ENCODE results near the gene CACHD1. TPM values are rescaled to one million over a fixed set of nuclear protein-coding genes. Genes with fewer than 3 reads are reported as not detected.

Gene CACHD1
- total and polyA plus RNA-seq, 9 of the 15 experiments (the other 6 are each of a cell fraction or from before 2014, with no cell fraction given) = 0.07 TPM; not detected in 8

DNA sequence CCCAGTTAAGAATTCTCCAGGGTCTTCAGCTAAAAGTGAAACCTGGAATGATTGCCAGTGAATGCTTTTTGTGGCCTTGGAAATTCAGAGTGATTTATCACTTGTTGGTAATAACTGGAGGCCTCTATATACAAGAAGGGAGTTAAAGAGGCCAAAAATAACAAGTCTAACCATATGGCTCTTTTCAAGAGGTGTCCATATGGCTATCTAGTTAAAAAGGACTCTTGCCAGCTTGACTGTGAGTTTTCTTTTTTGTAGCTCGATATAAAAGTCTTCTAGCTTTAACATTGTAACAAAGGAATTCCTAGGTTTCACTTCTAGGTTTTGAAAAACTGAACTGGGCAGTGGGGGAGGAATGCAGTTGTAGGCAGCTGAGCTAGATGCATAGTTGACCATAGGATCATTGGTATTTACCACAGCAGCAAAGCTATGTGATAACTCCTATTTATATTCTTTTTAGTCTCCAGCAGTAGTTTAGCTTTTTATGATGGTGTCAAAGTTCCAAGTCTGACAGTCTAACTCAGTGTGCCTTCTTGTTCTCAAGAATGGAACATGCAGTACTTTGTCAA, 44.4 kb downstream of the CACHD1 start (continued):
- TF ChIP-seq, protein P1, sequence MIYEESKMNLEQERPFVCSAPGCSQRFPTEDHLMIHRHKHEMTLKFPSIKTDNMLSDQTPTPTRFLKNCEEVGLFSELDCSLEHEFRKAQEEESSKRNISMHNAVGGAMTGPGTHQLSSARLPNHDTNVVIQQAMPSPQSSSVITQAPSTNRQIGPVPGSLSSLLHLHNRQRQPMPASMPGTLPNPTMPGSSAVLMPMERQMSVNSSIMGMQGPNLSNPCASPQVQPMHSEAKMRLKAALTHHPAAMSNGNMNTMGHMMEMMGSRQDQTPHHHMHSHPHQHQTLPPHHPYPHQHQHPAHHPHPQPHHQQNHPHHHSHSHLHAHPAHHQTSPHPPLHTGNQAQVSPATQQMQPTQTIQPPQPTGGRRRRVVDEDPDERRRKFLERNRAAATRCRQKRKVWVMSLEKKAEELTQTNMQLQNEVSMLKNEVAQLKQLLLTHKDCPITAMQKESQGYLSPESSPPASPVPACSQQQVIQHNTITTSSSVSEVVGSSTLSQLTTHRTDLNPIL (CRISPR knock-in tag; IDR thresholded peaks at IDR 0.05) = no peak
- TF ChIP-seq, protein P2, sequence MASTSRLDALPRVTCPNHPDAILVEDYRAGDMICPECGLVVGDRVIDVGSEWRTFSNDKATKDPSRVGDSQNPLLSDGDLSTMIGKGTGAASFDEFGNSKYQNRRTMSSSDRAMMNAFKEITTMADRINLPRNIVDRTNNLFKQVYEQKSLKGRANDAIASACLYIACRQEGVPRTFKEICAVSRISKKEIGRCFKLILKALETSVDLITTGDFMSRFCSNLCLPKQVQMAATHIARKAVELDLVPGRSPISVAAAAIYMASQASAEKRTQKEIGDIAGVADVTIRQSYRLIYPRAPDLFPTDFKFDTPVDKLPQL (IDR thresholded peaks at IDR 0.05; ENCODE audit: extremely low read depth, insufficient read length) = no peak
- TF ChIP-seq PTBP1 (IDR thresholded peaks at IDR 0.05; ENCODE audit: low read depth, low read length) = no peak
- TF ChIP-seq, protein P3, sequence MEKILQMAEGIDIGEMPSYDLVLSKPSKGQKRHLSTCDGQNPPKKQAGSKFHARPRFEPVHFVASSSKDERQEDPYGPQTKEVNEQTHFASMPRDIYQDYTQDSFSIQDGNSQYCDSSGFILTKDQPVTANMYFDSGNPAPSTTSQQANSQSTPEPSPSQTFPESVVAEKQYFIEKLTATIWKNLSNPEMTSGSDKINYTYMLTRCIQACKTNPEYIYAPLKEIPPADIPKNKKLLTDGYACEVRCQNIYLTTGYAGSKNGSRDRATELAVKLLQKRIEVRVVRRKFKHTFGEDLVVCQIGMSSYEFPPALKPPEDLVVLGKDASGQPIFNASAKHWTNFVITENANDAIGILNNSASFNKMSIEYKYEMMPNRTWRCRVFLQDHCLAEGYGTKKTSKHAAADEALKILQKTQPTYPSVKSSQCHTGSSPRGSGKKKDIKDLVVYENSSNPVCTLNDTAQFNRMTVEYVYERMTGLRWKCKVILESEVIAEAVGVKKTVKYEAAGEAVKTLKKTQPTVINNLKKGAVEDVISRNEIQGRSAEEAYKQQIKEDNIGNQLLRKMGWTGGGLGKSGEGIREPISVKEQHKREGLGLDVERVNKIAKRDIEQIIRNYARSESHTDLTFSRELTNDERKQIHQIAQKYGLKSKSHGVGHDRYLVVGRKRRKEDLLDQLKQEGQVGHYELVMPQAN (IDR thresholded peaks at IDR 0.05; ENCODE audit: borderline replicate concordance) = no peak
- TF ChIP-seq ZNF511 (CRISPR knock-in tag; IDR thresholded peaks at IDR 0.05) = no peak
- no peak for TF ChIP-seq ZNF780A (CRISPR knock-in tag; IDR thresholded peaks at IDR 0.05)
- no peak for TF ChIP-seq ZNF707 (CRISPR knock-in tag; conservative IDR thresholded peaks at IDR 0.05)
- no peak for TF ChIP-seq RHOXF2B (CRISPR knock-in tag; conservative IDR thresholded peaks at IDR 0.05)

Data from K562 (cell line).